ENCODE results near the gene ANAPC13.

Gene ANAPC13

GRCh38 chr3:134457376-134458074 is 28.3 kb downstream of the ANAPC13 start:
- in situ Hi-C loops (cut with HindIII; ENCODE audit: low sequenced_read_pairs) = no loop called here

DNA sequence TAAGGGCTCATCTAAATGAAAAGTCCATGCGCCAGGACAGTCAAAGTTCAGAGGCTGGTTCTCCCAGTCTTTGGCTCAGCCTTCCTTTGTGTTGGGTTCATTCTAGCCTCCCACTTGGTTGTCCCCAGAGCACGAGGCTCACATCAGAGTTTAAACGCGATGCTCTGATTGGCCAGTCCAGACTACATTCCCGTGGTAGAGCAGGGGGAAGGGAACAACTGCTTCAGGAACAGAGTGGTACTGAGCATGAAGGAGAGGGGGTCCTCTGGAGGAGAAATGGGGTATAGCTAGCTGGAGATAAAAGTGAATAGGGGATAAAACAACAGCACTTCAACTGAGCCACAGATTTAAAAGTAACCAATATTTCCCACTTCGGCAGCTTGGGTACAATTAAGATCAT is 32.2 kb downstream of the ANAPC13 start:
- in situ Hi-C loops (cut with HindIII; ENCODE audit: low sequenced_read_pairs) = no loop called here

GRCh38 chr3:134449951-134450350 is 35.8 kb downstream of the ANAPC13 start:
- in situ Hi-C loops (cut with HindIII; ENCODE audit: low sequenced_read_pairs) = no loop called here

- in situ Hi-C loops (cut with HindIII; ENCODE audit: low sequenced_read_pairs) = no loop called here
These were observed 36.5 kb downstream of the ANAPC13 start for GRCh38 chr3:134449277-134449676.

GRCh38 chr3:134448664-134449063 is 37.1 kb downstream of the ANAPC13 start:
- in situ Hi-C loops (cut with HindIII; ENCODE audit: low sequenced_read_pairs) = no loop called here

- in situ Hi-C loops (cut with HindIII; ENCODE audit: low sequenced_read_pairs) = no loop called here
These were observed 38.4 kb downstream of the ANAPC13 start for GRCh38 chr3:134447351-134447750.

DNA sequence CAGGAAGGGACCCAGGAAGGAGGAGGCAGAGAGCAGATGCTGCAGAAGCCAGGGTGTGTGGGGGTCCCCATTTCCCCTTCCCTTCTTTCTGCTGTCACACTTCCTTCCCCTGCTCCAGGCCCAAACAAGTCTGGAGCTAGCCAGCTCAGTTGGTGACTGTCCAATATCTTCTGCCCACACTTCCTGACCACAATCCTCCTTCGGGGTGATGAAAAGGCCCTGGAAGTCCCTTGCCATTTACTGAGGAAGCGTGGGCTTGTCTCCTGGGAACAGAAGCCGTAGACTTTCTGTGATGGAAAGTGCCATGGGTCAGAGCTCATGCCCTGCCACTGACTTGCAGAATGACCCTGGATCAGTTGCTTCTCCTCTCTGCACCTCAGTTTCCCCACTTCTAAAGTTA is 39.0 kb downstream of the ANAPC13 start:
- in situ Hi-C loops (cut with HindIII; ENCODE audit: low sequenced_read_pairs) = no loop called here

DNA sequence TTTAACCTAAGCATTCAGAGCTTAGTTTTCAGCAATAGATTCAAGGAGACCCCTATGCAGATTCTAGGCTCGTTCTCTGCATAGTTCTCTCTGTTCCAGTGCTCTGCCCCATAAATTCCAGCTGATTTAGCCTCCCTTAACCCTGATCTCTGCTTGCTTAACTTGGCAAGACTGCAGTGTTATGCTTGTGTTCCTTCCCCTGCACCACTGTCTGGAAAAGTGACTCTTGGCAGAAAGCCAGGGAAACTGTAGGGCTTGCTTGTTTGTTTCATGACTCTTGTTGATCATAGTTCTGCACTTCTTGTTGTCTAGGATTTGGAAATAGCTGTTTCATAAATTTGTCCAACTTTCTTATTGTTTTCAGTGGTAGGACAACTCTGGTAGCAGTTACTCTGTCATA is 40.1 kb downstream of the ANAPC13 start:
- in situ Hi-C loops (cut with HindIII; ENCODE audit: low sequenced_read_pairs) = no loop called here

GRCh38 chr3:134445095-134445494 is 40.7 kb downstream of the ANAPC13 start:
- in situ Hi-C loops (cut with HindIII; ENCODE audit: low sequenced_read_pairs) = no loop called here

DNA sequence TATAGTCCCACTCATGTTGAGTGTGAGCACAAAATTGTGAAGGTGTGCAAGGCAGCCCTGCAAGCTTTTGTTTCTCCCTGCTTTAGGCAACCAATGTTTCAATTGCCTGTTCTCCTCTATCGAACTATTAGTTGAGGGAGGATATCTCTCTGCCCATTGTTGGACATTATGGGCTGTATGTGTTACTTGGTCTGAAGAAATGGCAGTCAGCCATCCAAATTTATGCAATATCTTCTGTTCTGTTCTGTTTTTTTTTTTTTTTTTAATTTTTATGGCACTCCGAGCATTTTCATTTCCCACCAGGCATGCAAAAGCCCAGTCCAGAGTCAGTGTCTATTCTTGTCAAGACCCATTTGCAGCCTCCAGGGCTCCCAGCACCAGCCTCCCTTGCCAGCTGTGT is 44.0 kb downstream of the ANAPC13 start:
- in situ Hi-C loops (cut with HindIII; ENCODE audit: low sequenced_read_pairs) = no loop called here

DNA sequence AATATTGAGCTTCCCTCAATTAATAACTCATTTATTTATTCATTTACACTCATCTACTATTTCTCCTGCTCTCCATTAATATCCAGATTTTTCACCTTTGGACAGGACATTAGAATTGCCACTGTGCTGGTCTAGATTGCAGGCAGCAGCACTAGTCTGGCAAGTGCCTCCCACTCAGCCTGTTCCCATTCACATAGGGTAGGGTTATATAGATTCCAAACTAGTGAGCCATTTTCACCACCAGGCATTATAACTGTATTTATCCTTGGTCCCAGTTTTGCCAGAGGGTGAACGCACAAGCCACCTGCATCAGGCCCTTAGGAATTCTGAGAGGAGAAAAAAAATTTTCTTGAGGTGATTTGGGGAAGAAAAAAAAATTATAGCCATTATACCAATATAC is 44.5 kb downstream of the ANAPC13 start:
- in situ Hi-C loops (cut with HindIII; ENCODE audit: low sequenced_read_pairs) = no loop called here

DNA sequence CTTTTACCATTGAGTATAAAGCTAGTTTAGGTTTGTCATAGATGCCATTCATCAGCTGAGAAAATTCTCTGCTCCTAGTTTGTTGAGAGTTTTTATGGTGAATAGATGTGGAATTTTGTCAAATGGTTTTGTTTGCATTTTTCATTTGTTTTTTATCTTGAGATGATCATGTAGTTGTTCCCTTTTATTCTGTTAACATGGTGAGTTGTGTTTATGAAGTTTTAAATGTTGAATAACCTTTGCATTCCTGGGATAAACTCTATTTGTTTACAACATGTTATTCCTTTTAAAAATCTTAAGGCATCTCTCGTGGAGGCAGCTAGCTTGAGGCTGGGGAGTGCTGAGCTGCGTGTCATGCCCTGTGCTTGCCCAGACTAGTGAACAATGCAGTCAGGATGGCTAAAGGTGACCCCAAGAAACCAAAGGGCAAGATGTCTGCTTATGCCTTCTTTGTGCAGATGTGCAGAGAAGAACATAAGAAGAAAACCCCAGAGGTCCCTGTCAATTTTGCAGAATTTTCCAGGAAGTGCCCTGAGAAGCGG is 48.5 kb downstream of the ANAPC13 start:
- in situ Hi-C loops (cut with HindIII; ENCODE audit: low sequenced_read_pairs) = no loop called here

DNA sequence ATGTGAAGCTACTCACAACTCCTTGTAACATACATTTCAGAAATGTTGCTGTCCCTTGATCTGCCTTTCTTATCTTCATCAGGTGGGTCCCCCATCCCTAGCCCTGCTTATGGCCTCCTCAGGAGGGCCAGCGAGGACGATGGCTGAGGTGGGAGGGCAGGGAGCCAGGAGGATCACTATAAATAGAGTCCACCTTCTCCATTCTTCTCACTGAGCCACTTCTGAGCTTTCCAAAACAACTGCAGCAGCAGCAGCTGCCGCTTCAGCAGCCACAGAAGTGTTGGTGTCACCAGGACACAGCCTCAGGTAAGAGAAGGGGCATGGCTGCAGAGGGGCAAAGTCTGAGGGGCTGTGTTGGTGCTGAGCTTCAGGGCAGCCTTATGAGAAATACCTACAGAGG is 53.5 kb downstream of the ANAPC13 start:
- in situ Hi-C loops (cut with HindIII; ENCODE audit: low sequenced_read_pairs) = no loop called here

DNA sequence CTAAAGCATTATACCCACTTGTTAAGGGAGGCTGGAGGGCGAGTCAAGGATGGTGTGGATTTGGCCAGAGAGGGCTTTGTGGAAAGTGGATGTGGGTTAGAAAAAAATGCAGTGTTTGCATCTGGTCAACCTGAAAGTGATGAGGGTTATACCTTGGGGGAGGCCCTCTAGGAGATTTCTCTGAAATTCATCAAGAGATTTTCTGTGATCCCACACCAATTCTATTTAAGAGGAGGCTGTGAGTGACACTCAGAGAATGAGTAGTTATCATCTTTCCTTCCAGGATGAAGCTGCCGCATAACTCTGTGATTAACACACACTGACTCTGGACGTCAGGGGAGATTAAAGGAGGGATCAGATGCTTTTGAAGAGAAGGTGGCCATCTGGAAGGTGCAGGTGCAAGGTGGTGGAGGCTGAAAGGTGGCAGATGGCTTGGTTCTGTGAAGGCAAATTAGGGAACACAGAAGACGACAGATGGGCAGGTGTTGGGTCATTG is 54.8 kb downstream of the ANAPC13 start:
- in situ Hi-C loops (cut with HindIII; ENCODE audit: low sequenced_read_pairs) = no loop called here

DNA sequence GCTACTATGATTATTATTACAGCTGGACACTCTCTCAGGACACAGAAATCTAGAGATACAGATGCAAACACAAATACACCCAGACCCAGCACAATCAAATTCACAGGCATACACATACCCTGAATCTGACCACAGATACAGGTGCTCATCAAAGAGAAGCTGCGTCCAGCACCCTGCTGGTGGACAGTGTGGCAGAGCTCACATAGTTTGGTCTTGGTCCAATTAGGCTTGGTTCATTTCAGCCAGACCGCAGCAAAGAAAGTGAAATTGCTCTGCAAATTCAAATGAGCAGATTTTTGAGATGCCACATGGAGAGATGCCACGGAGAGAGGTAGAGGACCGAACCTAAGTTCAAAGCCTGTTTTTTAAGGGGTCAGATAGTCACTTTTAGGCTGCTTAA is 55.6 kb downstream of the ANAPC13 start:
- in situ Hi-C loops (cut with HindIII; ENCODE audit: low sequenced_read_pairs) = no loop called here

GRCh38 chr3:134428401-134428800 is 57.4 kb downstream of the ANAPC13 start:
- in situ Hi-C loops (cut with HindIII; ENCODE audit: low sequenced_read_pairs) = no loop called here

Measured in endothelial cell of hepatic sinusoid (primary cell).